ENCODE measurements around the gene PCDHA13.
"Not testable (repeated sequence)": the region's sequence is repeated elsewhere in the genome, so short reads cannot be mapped to it uniquely, and the experiment has no call there.

- not testable (repeated sequence) for TF ChIP-seq CTCF, POLR2A (IDR thresholded peaks at IDR 0.05)
Measured at GRCh38 chr5:140848139-140849102, 33.5 kb upstream of the PCDHA13 start, which contains the start of gene PCDHA9.
